SK-N-SH treated with all-trans-retinoic acid at 6 μM for 48 hours (cell line): ENCODE results near the gene UVRAG.

Source experiments
- ARNTL ChIP-seq: fragments of 450-650 bp; formaldehyde crosslinking; IDR thresholded peaks from 2 replicates; pipeline ENCODE4 v1.5.0; 2020; ENCODE audit warnings: low read depth, mild to moderate bottlenecking, moderate library complexity, borderline replicate concordance
- CREB5 ChIP-seq: fragments of 250-450 bp; sonication (Bioruptor Pico); IDR thresholded peaks from 2 replicates; pipeline ENCODE4 v1.5.1; 2020; ENCODE audit warnings: low read depth, mild to moderate bottlenecking, moderate library complexity
- CSDC2 ChIP-seq: fragments of 250-450 bp; sonication (Bioruptor Pico); IDR thresholded peaks from 2 replicates; pipeline ENCODE4 v1.5.0; 2020; ENCODE audit warnings: mild to moderate bottlenecking, moderate library complexity
- CSRNP3 ChIP-seq: fragments of 250-450 bp; sonication (Bioruptor Pico); IDR thresholded peaks from 2 replicates; pipeline ENCODE4 v1.5.1; 2021; ENCODE audit warnings: mild to moderate bottlenecking, moderate library complexity
- ESRRG ChIP-seq: fragments of 250-450 bp; sonication (Bioruptor Pico); IDR thresholded peaks from 2 replicates; pipeline ENCODE4 v1.6.1; 2021; ENCODE audit warnings: mild to moderate bottlenecking
- TCF4 ChIP-seq: fragments of 250-450 bp; sonication (Bioruptor Pico); IDR thresholded peaks from 2 replicates; pipeline ENCODE4 v1.8.0; 2021; ENCODE audit warnings: mild to moderate bottlenecking, moderate library complexity, borderline replicate concordance
- ZFP30 ChIP-seq: fragments of 450-650 bp; formaldehyde crosslinking; IDR thresholded peaks from 2 replicates; pipeline ENCODE4 v1.5.0; 2022; ENCODE audit warnings: mild to moderate bottlenecking, moderate library complexity

- TF ChIP-seq CSRNP3: no peak
- TF ChIP-seq ZFP30: no peak
- no peak for TF ChIP-seq TCF4 (CRISPR knock-in tag)
- TF ChIP-seq CSDC2 (CRISPR knock-in tag): no peak
- TF ChIP-seq ESRRG (CRISPR knock-in tag): no peak
- TF ChIP-seq CREB5 (CRISPR knock-in tag): no peak
- no peak for TF ChIP-seq ARNTL (CRISPR knock-in tag)
Measured at GRCh38 chr11:75944515-75944914, 129.5 kb downstream of the UVRAG start.
